GM18499 (cell line): ENCODE data around the gene PSMF1.

ENCODE experiments used
- ATAC-seq: cut with Tn5 transposase; IDR thresholded peaks from one replicate; pipeline ENCODE4 v1.9.1; 2021; ENCODE audit warnings: moderate number of reproducible peaks; ENCODE audit not compliant: insufficient read depth, unreplicated experiment

Gene PSMF1

GRCh38 chr20:1186367-1186991 is 68.1 kb downstream of the PSMF1 start:
- ATAC-seq = no peak

- no peak for ATAC-seq
Observed at GRCh38 chr20:1187605-1188171, 69.3 kb downstream of the PSMF1 start.

GRCh38 chr20:1188347-1188746 is 69.9 kb downstream of the PSMF1 start:
- no peak for ATAC-seq

GRCh38 chr20:1189827-1190226 is 71.4 kb downstream of the PSMF1 start:
- no peak for ATAC-seq

GRCh38 chr20:1190847-1191246 is 72.4 kb downstream of the PSMF1 start:
- no peak for ATAC-seq

- no peak for ATAC-seq
Observed at GRCh38 chr20:1191299-1191698, 72.9 kb downstream of the PSMF1 start.

- no peak for ATAC-seq
Observed at GRCh38 chr20:1195226-1195625, 76.8 kb downstream of the PSMF1 start.

- no peak for ATAC-seq
Observed at GRCh38 chr20:1196634-1197033, 78.2 kb downstream of the PSMF1 start.

- ATAC-seq = no peak
Observed at GRCh38 chr20:1197801-1198200, 79.4 kb downstream of the PSMF1 start.

GRCh38 chr20:1198751-1199150 is 80.3 kb downstream of the PSMF1 start:
- no peak for ATAC-seq

- no peak for ATAC-seq
Observed at GRCh38 chr20:1199212-1199873, 80.9 kb downstream of the PSMF1 start.

- ATAC-seq = no peak
Observed at GRCh38 chr20:1199964-1200363, 81.6 kb downstream of the PSMF1 start.

- no peak for ATAC-seq
Observed at GRCh38 chr20:1202762-1203504, 84.5 kb downstream of the PSMF1 start, which contains the start of gene C20orf202. Gene C20orf202 (plus strand): TSS chr20:1203454. CDS start chr20:1203586, 132 bp downstream.

GRCh38 chr20:1203630-1204029 is 85.2 kb downstream of the PSMF1 start:
- no peak for ATAC-seq

- no peak for ATAC-seq
Observed at GRCh38 chr20:1204113-1204512, 85.7 kb downstream of the PSMF1 start.

GRCh38 chr20:1204576-1204975 is 86.2 kb downstream of the PSMF1 start:
- no peak for ATAC-seq

GRCh38 chr20:1205802-1206201 is 87.4 kb downstream of the PSMF1 start:
- ATAC-seq = no peak

- no peak for ATAC-seq
Observed at GRCh38 chr20:1206366-1207148, 88.2 kb downstream of the PSMF1 start.

- ATAC-seq = no peak
Observed at GRCh38 chr20:1207293-1207878, 89.0 kb downstream of the PSMF1 start.
